ENCODE data around the gene NDUFS6.
"Not testable (repeated sequence)": the region's sequence is repeated elsewhere in the genome, so short reads cannot be mapped to it uniquely, and the experiment has no call there.

The NDUFS6 gene

GRCh38 chr5:1784197-1785050 lies 16.8 kb upstream of the NDUFS6 start:
- DNase-seq, result no peak

GRCh38 chr5:1785062-1785461 lies 16.1 kb upstream of the NDUFS6 start:
- DNase-seq, result no peak

GRCh38 chr5:1785984-1786383 lies 15.2 kb upstream of the NDUFS6 start:
- DNase-seq, result no peak

GRCh38 chr5:1786621-1787471 lies 14.4 kb upstream of the NDUFS6 start:
- DNase-seq, result no peak

GRCh38 chr5:1787472-1788047 lies 13.6 kb upstream of the NDUFS6 start:
- DNase-seq, result no peak

GRCh38 chr5:1788200-1788599 lies 13.0 kb upstream of the NDUFS6 start:
- no peak for DNase-seq

GRCh38 chr5:1788828-1789227 lies 12.4 kb upstream of the NDUFS6 start:
- DNase-seq, result no peak

GRCh38 chr5:1789438-1789833 lies 11.8 kb upstream of the NDUFS6 start:
- not testable (repeated sequence) for DNase-seq

GRCh38 chr5:1789834-1790471 lies 11.3 kb upstream of the NDUFS6 start:
- no peak for DNase-seq

- no peak for DNase-seq
Observed at GRCh38 chr5:1791176-1791575, 10.0 kb upstream of the NDUFS6 start.

GRCh38 chr5:1792842-1793266 lies 8.4 kb upstream of the NDUFS6 start:
- DNase-seq, result no peak

- no peak for DNase-seq
Observed at GRCh38 chr5:1793301-1793740, 7.9 kb upstream of the NDUFS6 start.

GRCh38 chr5:1793966-1794900 lies 7.0 kb upstream of the NDUFS6 start:
- no peak for DNase-seq

GRCh38 chr5:1794901-1795290 lies 6.3 kb upstream of the NDUFS6 start:
- DNase-seq, result no peak

- no peak for DNase-seq
Observed at GRCh38 chr5:1795506-1795905, 5.7 kb upstream of the NDUFS6 start.

GRCh38 chr5:1795931-1796330 lies 5.3 kb upstream of the NDUFS6 start:
- DNase-seq, result no peak

- DNase-seq, result no peak
Observed at GRCh38 chr5:1796371-1797102, 4.7 kb upstream of the NDUFS6 start.

- DNase-seq, result no peak
Observed at GRCh38 chr5:1797103-1797800, 4.0 kb upstream of the NDUFS6 start.

GRCh38 chr5:1797855-1798254 lies 3.4 kb upstream of the NDUFS6 start:
- no peak for DNase-seq

GRCh38 chr5:1798589-1798988 lies 2.6 kb upstream of the NDUFS6 start:
- DNase-seq, result not testable (repeated sequence)
